GM12878 (cell line): Measurements from ENCODE around the gene SLC38A3. TPM values are rescaled to one million over a fixed set of nuclear protein-coding genes. Genes with fewer than 3 reads are reported as not detected.

ENCODE experiments used
- ATF3 ChIP-seq: IDR thresholded peaks from 2 replicates; pipeline ENCODE4 v1.6.1; 2011; ENCODE audit warnings: low read depth, mild to moderate bottlenecking, low read length, moderate library complexity, borderline replicate concordance; ENCODE audit errors: extremely low read depth
- CREB1 ChIP-seq: IDR thresholded peaks from 2 replicates; pipeline ENCODE4 v1.6.1; 2012; ENCODE audit warnings: low read depth, mild to moderate bottlenecking, inconsistent platforms
- HSF1 ChIP-seq: fragments of 150-350 bp; IDR thresholded peaks from 2 replicates; pipeline ENCODE4 v1.6.1; 2014; ENCODE audit warnings: mild to moderate bottlenecking, low read depth, low read length
- MXI1 ChIP-seq: fragments of 150-350 bp; IDR thresholded peaks from 2 replicates; pipeline ENCODE4 v1.6.1; 2011; ENCODE audit warnings: low read depth, mild to moderate bottlenecking, inconsistent platforms, low read length, improper control_type of control experiment
- NR2F1 ChIP-seq: fragments of 450-650 bp; conservative IDR thresholded peaks from 2 replicates; pipeline ENCODE4 v1.6.1; 2017; ENCODE audit warnings: mild to moderate bottlenecking
- PAX8 ChIP-seq: fragments of 450-650 bp; IDR thresholded peaks from 2 replicates; pipeline ENCODE4 v1.6.1; 2017; ENCODE audit warnings: mild to moderate bottlenecking, moderate library complexity
- POLR2A ChIP-seq: IDR thresholded peaks from 2 replicates; pipeline ENCODE4 v1.6.1; 2011; ENCODE audit warnings: low read depth, mild to moderate bottlenecking, low read length
- POLR2AphosphoS5 ChIP-seq: IDR thresholded peaks from 2 replicates; pipeline ENCODE4 v1.6.1; 2011; ENCODE audit warnings: mild to moderate bottlenecking, low read length, inconsistent platforms
- RAD21 ChIP-seq: IDR thresholded peaks from 2 replicates; pipeline ENCODE4 v1.6.1; 2011; ENCODE audit warnings: mild to moderate bottlenecking, low read depth, low read length, moderate library complexity; ENCODE audit not compliant: insufficient read depth
- SMAD1 ChIP-seq: fragments of 450-650 bp; IDR thresholded peaks from 2 replicates; pipeline ENCODE4 v1.6.1; 2018; ENCODE audit warnings: mild to moderate bottlenecking, low read depth; ENCODE audit not compliant: partially characterized antibody
- SP1 ChIP-seq: IDR thresholded peaks from one replicate; pipeline ENCODE4 v1.6.1; 2011; ENCODE audit warnings: low read depth, low read length
- SUPT20H ChIP-seq: IDR thresholded peaks from 2 replicates; pipeline ENCODE4 v1.6.1; 2011; ENCODE audit warnings: low read depth, mild to moderate bottlenecking, low read length, moderate library complexity, borderline replicate concordance; ENCODE audit not compliant: control insufficient read depth
- YY1 ChIP-seq: IDR thresholded peaks from 2 replicates; pipeline ENCODE4 v1.6.1; 2011; ENCODE audit warnings: low read depth, mild to moderate bottlenecking, low read length
- polyA plus RNA-seq, 11 experiments: library from polyadenylated mRNA; depleted of rRNA in 4 of 11; unstranded in 6 of 11; stranded (reverse) in 5 of 11; fragments of >200 nt; fragmentation: Nextera tagmentation in 4 of 11; fragmentation: Illumina TruSeq in 1 of 11; extraction: Ambion mirVana in 4 of 11; extraction: Trizol in 1 of 11; gene quantifications; 1 replicate in 1 of 11; 2 replicates in 10 of 11; pipeline versions ENCODE4 v1.2.1 to v1.2.3, GENCODE V29; 2011 to 2016; ENCODE audit warnings: inconsistent platforms in 2 of 11, missing spikeins in 2 of 11, low read depth in 1 of 11
- total RNA-seq, 4 experiments: library from RNA; depleted of rRNA in 3 of 4; stranded (reverse); fragments of >200 nt in 3 of 4; fragmentation: Illumina TruSeq in 1 of 4; extraction: Trizol in 1 of 4; gene quantifications; 2 replicates each; pipeline versions ENCODE4 v1.2.1 to v1.2.3, GENCODE V29; 2013 to 2021
- TF ChIP-seq, protein P1 (sequence below): fragments of 450-650 bp; IDR thresholded peaks from 2 replicates; pipeline ENCODE4 v1.6.1; 2016; ENCODE audit warnings: mild to moderate bottlenecking
- TF ChIP-seq, protein P2 (sequence below): fragments of 450-650 bp; IDR thresholded peaks from 2 replicates; pipeline ENCODE4 v1.6.1; 2017; ENCODE audit warnings: antibody characterized with exemption, mild to moderate bottlenecking, moderate library complexity
- TF ChIP-seq, protein P3 (sequence below): fragments of 450-650 bp; IDR thresholded peaks from 2 replicates; pipeline ENCODE4 v1.6.1; 2017; ENCODE audit warnings: low read depth, mild to moderate bottlenecking, moderate library complexity
- TF ChIP-seq, protein P4 (sequence below): fragments of 450-650 bp; IDR thresholded peaks from 2 replicates; pipeline ENCODE4 v1.6.1; 2018; ENCODE audit warnings: mild to moderate bottlenecking, low read depth, moderate library complexity; ENCODE audit not compliant: partially characterized antibody

SLC38A3 gene
- total and polyA plus RNA-seq, 10 of the 15 experiments (the other 5 are each of a cell fraction or from before 2014, with no cell fraction given) = 0.14 TPM; not detected in 9

- no peak for TF ChIP-seq SUPT20H
- TF ChIP-seq SMAD1 = no peak
- TF ChIP-seq, protein P1, sequence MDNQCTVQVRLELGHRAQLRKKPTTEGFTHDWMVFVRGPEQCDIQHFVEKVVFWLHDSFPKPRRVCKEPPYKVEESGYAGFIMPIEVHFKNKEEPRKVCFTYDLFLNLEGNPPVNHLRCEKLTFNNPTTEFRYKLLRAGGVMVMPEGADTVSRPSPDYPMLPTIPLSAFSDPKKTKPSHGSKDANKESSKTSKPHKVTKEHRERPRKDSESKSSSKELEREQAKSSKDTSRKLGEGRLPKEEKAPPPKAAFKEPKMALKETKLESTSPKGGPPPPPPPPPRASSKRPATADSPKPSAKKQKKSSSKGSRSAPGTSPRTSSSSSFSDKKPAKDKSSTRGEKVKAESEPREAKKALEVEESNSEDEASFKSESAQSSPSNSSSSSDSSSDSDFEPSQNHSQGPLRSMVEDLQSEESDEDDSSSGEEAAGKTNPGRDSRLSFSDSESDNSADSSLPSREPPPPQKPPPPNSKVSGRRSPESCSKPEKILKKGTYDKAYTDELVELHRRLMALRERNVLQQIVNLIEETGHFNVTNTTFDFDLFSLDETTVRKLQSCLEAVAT = 0 out of 2 replicates have a peak, but pooled peaks have one; percentile 11
- TF ChIP-seq RAD21 = no peak
- TF ChIP-seq, protein P2, sequence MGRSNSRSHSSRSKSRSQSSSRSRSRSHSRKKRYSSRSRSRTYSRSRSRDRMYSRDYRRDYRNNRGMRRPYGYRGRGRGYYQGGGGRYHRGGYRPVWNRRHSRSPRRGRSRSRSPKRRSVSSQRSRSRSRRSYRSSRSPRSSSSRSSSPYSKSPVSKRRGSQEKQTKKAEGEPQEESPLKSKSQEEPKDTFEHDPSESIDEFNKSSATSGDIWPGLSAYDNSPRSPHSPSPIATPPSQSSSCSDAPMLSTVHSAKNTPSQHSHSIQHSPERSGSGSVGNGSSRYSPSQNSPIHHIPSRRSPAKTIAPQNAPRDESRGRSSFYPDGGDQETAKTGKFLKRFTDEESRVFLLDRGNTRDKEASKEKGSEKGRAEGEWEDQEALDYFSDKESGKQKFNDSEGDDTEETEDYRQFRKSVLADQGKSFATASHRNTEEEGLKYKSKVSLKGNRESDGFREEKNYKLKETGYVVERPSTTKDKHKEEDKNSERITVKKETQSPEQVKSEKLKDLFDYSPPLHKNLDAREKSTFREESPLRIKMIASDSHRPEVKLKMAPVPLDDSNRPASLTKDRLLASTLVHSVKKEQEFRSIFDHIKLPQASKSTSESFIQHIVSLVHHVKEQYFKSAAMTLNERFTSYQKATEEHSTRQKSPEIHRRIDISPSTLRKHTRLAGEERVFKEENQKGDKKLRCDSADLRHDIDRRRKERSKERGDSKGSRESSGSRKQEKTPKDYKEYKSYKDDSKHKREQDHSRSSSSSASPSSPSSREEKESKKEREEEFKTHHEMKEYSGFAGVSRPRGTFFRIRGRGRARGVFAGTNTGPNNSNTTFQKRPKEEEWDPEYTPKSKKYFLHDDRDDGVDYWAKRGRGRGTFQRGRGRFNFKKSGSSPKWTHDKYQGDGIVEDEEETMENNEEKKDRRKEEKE = no peak
- TF ChIP-seq ATF3 = no peak
- peak; percentile 39; the same call in 1 of the 2 replicates for TF ChIP-seq YY1
- peak; percentile 68 for TF ChIP-seq MXI1
- peak; percentile 31; the same call in 1 of the 2 replicates for TF ChIP-seq NR2F1
- peak; percentile 91 for TF ChIP-seq POLR2AphosphoS5
- TF ChIP-seq PAX8 = no peak
- peak; percentile 94 for TF ChIP-seq POLR2A
- TF ChIP-seq, protein P3, sequence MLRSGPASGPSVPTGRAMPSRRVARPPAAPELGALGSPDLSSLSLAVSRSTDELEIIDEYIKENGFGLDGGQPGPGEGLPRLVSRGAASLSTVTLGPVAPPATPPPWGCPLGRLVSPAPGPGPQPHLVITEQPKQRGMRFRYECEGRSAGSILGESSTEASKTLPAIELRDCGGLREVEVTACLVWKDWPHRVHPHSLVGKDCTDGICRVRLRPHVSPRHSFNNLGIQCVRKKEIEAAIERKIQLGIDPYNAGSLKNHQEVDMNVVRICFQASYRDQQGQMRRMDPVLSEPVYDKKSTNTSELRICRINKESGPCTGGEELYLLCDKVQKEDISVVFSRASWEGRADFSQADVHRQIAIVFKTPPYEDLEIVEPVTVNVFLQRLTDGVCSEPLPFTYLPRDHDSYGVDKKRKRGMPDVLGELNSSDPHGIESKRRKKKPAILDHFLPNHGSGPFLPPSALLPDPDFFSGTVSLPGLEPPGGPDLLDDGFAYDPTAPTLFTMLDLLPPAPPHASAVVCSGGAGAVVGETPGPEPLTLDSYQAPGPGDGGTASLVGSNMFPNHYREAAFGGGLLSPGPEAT = no peak; the same call in 1 of the 2 replicates
- TF ChIP-seq, protein P4, sequence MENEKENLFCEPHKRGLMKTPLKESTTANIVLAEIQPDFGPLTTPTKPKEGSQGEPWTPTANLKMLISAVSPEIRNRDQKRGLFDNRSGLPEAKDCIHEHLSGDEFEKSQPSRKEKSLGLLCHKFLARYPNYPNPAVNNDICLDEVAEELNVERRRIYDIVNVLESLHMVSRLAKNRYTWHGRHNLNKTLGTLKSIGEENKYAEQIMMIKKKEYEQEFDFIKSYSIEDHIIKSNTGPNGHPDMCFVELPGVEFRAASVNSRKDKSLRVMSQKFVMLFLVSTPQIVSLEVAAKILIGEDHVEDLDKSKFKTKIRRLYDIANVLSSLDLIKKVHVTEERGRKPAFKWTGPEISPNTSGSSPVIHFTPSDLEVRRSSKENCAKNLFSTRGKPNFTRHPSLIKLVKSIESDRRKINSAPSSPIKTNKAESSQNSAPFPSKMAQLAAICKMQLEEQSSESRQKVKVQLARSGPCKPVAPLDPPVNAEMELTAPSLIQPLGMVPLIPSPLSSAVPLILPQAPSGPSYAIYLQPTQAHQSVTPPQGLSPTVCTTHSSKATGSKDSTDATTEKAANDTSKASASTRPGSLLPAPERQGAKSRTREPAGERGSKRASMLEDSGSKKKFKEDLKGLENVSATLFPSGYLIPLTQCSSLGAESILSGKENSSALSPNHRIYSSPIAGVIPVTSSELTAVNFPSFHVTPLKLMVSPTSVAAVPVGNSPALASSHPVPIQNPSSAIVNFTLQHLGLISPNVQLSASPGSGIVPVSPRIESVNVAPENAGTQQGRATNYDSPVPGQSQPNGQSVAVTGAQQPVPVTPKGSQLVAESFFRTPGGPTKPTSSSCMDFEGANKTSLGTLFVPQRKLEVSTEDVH = no peak
- 0 out of 2 replicates have a peak, but pooled peaks have one; percentile 35 for TF ChIP-seq CREB1
- peak; percentile 88 for TF ChIP-seq SP1
- TF ChIP-seq HSF1 = no peak
Measured at GRCh38 chr3:50235716-50236483, 30.8 kb downstream of the SLC38A3 start, which contains the start of gene GNAI2 (continued).
